Erythroblast (primary cell): ENCODE measurements around the gene TMUB2.
A peak's percentile ranks its signal among the peaks of the same experiment; 100 is the strongest.
"Not testable (repeated sequence)": the region's sequence is repeated elsewhere in the genome, so short reads cannot be mapped to it uniquely, and the experiment has no call there.

Experiments used
- DNase-seq, 2 experiments: peaks; one replicate each; lab custom pipeline; 2025; lab: John Stamatoyannopoulos, UW
- GATA1 ChIP-seq: IDR thresholded peaks from 2 replicates; pipeline ENCODE4 v1.6.1; 2011; ENCODE audit warnings: low read depth, mild to moderate bottlenecking, control low read depth, low read length, moderate library complexity
- POLR2A ChIP-seq: IDR thresholded peaks from 2 replicates; pipeline ENCODE4 v1.6.1; 2011; ENCODE audit warnings: mild to moderate bottlenecking, low read length

The TMUB2 gene

DNA sequence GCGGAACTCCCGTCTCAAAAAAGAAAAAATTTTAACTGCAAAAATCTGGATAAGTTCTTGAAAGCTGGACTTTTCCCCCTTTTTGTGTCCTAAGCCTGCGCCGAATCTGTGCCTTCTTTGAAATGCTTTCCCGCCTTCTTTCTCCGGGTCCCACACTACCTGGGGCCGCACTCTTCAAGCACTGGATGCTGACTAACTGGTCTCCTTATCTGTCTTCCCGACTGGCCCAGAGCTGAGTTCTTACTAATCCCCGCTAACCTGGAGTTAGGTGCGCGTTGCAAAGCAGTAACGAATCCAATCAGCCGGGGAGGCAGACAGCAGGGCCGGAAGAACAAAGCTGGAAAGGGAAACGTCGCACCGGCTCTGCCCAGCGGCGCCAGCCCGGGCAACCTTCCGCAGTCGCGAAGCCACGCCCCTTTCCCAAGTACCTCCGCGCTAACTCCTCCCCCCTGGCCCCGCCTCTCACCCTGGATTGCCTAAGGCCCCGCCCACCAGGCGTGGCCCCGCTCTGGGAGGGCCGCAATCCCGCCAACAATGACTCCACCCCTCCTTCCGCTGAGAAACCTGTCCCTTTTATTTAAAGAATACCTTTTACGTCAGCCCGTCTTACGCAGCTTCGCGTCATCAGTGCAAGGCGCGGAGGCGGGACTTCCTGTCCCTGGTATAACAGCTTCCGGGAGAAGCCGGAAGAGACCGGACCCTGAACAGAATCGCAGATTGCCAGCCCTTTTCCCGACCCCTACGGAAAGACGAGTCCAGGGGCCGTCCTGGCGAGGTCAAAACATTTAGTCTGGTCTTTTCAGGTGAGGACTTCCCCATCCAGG is at the start of gene TMUB2:
TSS of gene TMUB2 (plus strand) at position 666 of the 824 bp plus-strand sequence. CDS start 737 bp downstream, outside the sequence.
- DNase-seq, result peak; percentile 100
- peak; percentile 91 for TF ChIP-seq POLR2A
- no peak for TF ChIP-seq GATA1

DNA sequence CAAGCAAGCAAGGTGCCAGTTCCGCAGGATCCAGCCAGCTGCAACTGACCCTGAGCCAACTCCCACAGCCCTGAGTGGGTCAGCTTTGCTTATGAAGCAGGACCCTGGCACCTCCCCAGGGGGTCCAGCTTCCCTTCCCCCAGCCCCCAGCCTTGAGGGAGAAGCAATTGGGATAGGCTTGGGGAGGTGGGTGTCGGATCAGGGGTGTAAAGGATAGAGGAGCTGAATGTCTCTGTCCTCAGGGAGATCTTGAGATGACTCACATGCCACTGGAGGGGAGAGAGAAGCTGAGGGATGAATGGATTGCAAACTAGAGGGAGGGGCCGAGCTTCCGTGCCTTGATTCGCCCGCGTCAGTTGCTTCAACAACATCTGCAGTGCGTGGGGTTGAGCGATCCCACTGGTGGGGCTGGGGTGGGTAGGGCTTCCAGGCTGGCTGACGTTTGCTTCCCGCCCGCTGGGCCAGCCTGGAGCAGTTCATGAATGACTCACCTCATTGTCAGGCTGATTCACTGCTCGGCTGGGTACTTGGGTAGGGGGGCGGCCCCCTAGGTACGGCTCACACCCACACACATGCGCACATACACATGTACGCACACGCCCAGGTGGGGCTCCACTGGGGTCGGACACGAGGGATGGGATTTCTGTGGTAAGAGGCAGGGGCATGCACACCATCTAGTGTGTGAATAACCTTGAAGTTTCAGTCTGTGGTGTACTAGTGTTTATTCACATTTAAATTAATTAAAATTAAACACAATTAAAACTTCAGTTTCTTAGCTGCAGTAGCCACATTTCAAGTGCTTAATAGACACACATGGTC is 48.7 kb upstream of the TMUB2 start:
- peak; percentile 48 to 73 for DNase-seq
- TF ChIP-seq GATA1 (no peak), POLR2A (no peak)

DNA sequence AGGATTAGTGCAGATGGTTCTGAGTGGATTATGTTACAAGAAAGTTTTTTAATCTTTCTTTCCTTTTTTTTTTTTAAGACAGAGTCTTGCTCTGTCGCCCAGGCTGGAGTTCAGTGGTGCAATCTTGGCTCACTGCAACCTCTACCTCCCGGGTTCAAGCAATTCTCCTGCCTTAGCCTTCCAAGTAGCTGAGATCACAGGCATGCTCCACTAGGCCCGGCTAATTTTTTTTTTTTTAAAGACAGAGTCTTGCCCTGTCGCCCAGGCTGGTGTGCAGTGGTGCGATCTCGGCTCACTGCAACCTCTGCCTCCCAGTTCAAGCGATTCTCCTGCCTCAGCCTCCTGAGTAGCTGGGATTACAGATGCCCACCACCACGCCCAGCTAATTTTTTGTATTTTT is 42.9 kb upstream of the TMUB2 start:
- not testable (repeated sequence) for DNase-seq

DNA sequence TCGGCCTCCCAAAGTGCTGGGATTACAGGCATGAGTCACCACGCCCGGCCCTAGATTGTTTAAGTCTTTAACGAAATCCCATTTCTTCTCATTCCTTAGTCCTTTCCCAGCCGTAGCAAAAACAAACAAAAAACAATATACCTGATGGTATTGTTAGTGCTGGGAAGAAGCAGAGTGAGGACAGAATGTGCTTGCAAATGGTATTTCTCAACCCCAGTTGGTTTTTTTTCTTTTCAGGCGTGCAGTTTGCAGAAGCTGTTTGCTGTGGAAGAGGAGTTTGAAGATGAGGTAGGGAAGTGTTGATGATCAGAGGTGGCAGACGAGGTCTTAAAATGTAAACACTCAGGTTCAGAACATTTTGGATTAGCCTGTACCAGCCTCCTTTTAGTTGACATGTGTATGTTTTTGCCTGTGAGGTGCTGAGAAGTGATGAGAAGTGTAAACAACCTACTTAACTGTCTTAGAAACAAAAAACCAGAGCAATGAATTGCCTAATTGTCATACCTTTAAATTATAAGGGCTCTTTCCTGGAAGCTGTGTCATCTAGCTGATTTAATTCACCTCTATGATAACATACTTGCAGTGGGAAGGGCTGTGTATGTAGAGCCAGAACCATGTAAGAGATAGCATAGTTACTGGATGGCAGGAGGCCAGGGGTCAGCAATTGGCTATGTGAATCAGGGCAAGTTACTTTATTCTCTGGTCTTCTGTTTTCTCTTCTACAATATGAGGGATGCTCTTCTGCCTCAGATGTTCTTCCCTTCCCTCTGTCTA is 41.6 kb upstream of the TMUB2 start:
- TF ChIP-seq POLR2A (no peak), GATA1 (no peak)
- DNase-seq, result peak; percentile 53 to 56

DNA sequence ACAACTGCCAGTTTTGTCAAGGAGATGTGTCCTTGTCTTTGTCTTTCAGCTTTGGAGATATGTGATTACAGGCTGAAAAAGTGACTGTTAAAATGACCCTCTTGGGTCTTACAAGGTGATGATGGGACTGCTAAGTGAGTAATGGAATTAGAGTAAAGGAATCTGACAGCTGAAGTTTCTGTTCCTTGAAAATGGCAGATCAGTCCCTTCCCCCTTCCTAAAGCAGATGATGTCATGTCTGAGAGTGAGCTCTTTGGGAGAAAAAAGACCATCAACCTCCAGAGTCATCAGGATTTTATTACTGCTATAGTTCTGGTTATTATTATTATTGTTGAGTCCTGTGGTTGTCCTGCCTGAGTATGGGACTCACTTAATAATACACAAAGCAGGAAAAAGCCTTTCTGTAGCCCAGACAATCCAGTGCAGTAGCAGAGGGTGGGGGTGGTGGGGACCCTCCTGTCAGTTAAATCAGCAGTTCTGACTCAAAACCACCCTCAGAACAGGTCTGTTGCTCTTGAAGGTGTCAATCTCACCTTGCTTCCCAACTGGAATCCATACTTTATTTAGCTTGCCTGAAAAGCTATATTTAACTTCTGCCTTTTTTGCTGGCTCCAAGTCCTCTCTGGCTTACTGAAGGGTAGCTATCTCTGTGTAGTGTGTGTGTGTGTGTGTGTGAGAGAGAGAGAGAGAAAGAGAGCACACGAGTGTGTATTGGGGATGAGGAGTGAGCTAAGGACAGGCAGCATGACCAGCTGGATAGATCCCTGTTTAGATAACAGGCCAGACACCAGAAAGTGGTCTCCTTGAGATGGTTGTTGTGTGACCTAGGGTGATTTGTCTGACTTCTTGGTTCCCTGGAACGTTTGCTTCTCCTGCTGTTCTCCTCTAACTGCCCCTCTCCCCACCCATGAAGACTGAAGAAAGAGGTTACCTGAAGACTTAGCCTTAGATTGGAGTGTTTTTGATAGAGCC is 40.1 kb upstream of the TMUB2 start:
- DNase-seq, result peak in 1 of 2 experiments; percentile 24
- TF ChIP-seq POLR2A, result no peak

DNA sequence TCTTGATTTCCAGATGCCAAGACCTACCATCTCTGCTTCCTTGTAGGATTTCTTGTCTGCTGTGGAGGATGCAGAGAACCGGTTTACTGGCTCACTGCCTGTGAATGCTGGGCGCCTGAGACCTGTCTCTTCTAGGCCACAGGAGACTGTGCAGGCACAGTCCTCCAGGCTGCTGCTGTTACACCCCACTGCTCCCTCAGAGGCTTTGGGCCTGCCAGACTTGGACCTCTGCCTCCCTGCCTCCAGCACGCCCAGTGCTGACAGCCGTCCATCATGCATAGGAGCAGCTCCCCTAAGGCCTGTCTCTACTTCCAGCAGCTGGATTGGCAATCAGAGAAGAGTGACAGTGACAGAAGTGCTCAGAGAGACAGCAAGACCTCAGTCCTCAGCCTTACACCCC is 39.0 kb upstream of the TMUB2 start:
- TF ChIP-seq GATA1 (no peak), POLR2A (no peak)

DNA sequence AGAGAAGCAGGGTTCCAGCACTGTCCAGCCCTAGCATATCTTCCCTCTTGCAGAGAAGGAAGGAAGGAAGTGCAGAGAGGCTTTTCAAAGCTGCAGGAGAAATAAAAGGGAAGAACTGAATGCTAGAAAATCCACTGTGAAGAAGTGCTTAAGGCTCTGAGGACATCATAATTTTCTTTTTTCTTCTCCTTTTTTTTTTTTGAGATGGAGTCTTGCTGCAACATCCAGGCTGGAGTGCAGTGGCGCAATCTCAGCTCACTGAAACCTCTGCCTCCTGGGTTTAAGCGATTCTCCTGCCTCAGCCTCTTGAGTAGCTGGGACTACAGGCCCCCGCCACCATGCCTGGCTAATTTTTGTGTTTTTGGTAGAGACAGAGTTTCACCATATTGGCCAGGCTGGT is 37.7 kb upstream of the TMUB2 start:
- DNase-seq, result not testable (repeated sequence)

More for the DNA sequence above, 39.0 kb upstream of the TMUB2 start:
- DNase-seq, result no peak

DNA sequence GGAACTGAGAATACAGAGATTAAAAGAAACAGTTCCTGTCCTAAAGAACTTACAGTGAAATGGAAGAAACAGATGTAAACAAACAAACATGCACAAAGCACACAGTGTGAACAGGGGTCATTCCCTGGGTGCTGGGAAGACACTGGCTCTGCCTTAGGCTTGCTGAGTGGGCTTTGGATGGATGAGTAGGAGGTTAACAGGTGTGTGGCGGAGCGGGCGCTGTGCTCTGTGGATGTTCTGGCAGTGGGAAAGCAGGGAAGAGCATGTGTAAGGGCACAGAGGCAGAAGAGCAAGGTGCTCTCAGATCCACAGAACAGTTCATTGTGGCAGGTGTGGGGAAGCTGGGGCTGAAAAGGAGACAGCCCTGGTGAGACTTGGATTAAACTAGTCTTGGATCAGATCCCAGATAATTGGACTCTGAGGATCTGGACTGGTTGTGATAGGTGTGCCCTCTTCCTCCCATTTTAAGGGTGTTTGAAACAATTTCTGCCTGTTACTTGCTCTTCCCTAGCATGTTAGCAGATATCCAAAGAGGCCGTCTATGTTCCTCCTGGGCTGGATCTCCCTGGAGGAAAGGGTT is 36.9 kb upstream of the TMUB2 start:
- DNase-seq, result no peak
- TF ChIP-seq POLR2A (no peak), GATA1 (no peak)

DNA sequence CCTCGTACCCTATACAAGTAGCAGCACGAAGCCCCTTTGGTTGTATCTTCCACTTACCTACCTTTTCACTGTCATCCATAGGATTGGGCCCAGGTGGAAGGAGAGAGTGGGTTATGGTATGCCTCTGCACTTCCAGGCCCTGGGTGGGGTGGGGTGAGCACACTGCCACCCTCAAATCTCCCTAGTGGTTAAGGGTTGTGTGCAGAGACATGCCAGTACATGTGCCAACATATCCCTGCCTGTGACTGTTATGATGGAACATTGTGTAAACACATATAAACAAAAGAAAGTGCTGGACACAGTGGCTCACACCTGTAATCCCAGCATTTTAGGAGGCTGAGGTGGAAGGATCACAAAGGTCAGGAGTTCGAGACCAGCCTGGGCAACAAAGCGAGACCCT is 33.9 kb upstream of the TMUB2 start:
- TF ChIP-seq POLR2A, result no peak
- no peak for TF ChIP-seq GATA1

DNA sequence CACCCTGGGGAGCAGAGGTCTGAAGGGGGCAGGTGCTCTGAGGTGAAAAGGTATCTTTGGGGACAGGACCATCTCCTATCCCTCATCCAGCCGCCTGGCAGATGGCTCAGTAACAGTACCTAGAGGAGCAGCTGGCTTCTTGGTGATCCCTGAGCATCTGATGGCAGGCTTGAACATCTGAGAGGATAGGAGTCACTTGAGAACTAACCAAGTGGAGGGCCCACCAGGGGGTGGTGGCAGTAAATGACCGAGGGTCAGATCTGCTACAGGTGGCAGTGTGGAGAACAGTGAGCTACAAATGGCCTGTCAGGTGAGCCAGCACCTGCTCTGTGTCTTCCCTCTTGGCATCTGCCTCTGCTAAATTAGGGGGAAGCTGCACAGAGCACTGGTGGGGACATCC is 31.3 kb upstream of the TMUB2 start:
- no peak for DNase-seq
- TF ChIP-seq GATA1, result no peak
- no peak for TF ChIP-seq POLR2A

More for the DNA sequence above, 33.9 kb upstream of the TMUB2 start:
- DNase-seq, result no peak

DNA sequence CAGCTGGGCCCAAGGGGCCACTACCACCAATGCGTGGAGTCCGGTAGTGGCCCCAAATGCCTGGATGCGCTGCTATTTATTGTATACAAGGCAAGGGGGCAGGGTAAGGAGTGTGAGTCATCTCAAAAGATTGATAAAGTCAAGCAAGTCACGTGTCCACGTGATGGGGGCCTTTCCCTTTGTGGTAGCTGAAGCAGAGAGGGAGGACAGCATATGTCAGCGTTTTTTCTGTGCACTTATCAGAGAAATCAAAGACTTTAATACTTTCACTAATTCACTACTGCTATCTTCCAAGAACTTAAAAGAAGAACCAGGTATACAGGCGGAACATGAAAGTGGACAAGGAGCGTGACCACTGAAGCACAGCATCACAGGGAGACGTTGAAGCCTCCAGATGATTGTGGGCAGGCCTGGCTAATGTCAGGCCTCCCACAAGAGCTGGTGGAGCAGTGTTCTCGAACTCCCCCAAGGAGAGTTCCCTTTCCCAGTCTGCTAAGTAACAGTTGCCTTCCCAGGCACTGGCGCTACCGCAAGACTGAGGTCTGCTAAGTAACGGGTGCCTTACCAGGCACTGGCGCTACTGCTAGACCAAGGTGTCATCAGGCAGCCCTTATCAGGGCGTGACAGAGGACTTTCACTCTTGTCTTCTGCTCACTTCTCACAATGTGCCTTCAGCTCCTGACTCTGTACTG is 27.1 kb upstream of the TMUB2 start:
- TF ChIP-seq GATA1, result no peak
- no peak for TF ChIP-seq POLR2A
- DNase-seq, result peak; percentile 85 to 89

DNA sequence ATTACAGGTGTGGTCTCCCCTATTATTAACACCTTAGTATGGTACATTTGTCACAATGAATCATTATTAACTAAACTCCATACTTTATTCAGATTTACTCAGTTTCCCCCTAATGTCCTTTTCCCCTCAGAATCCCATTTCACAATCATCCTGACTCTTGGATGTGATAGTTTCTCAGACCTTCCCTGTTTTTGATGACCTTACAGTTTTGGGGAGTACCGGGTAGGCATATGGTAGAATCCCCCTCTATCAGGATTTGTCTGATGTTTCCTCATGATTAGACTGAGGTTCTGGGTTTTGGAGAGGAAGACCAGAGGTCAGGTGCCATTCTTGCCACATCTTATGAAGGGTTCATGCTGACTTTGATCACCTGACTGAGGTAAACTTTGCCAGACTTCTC is 22.3 kb upstream of the TMUB2 start:
- no peak for DNase-seq
- TF ChIP-seq GATA1, result no peak
- TF ChIP-seq POLR2A, result no peak

DNA sequence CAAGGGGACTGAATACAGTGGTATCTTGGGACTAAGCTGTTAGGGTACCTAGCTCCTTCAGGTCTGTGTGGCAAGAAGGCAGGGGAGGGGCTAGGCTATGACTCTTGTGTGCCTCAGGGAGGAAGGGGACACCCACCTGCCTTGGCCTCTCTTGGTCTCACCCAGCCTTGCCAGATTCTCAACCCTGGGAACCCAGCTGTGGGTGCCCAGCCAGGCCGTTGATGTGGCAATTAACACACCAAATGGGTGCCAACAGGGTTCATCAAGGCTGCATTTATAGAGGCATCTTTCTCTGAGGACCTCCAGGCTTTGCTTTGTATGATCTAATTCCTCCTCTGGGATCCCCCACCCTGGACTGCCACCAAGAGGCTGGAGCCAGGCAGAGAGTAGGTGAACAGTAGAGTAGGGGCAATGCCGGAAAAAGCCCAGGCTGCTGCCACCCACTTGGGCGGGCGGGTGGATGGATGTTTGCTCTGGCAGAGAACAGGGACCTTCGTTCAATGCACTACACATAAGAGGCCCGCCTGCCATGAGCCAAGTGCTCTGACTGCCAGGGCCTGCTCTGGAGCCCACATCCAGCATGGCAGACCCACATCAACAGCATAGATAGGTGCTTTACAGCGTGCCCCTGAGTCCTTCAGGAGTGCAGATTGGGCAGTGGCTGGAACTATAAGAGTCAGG is 19.5 kb upstream of the TMUB2 start:
- no peak for DNase-seq
- TF ChIP-seq GATA1 (no peak), POLR2A (no peak)
